Activated naive CD4-positive, alpha-beta T cell treated with anti-CD3 and anti-CD28 coated beads, Interleukin-2, amount 50 U/mL, for 72 hours (primary cell): ENCODE measurements around the gene NUTM2F. TPM values are rescaled to one million over a fixed set of nuclear protein-coding genes. Genes with fewer than 3 reads are reported as not detected.
A peak's percentile ranks its signal among the peaks of the same experiment; 100 is the strongest.
"Not testable (repeated sequence)": the region's sequence is repeated elsewhere in the genome, so short reads cannot be mapped to it uniquely, and the experiment has no call there.

ENCODE experiments used
- ATAC-seq, 2 donors: fragments of 150-1000 bp; cut with Tn5 transposase; 2 replicates each; pipeline ENCODE4 v1.10.0; 2021; ENCODE audit warnings: mild to moderate bottlenecking in 2 of 2, moderate library complexity in 2 of 2
- DNase-seq, 2 donors: peaks; one replicate each; pipeline ENCODE4 v3.0.0; 2021 to 2022; ENCODE audit warnings: low spot score in 2 of 2
- H3K27ac Mint-ChIP-seq, 2 donors: one replicate each; pipeline ENCODE4 v1.8.0; 2022; ENCODE audit warnings: mild to moderate bottlenecking in 2 of 2, mixed read lengths in 2 of 2
- H3K36me3 Mint-ChIP-seq, 2 donors: one replicate each; pipeline ENCODE4 v1.8.0; 2022; ENCODE audit warnings: mixed read lengths in 2 of 2
- H3K9me3 Mint-ChIP-seq, 2 donors: one replicate each; pipeline ENCODE4 v1.8.0; 2022; ENCODE audit warnings: mixed read lengths in 2 of 2
- total RNA-seq, 2 donors: library from RNA; stranded (reverse); gene quantifications; one replicate each; pipeline ENCODE4 v1.2.3, GENCODE V29; 2022

NUTM2F gene
- total RNA-seq, 2 donors from 2014 or later: not detected

DNA sequence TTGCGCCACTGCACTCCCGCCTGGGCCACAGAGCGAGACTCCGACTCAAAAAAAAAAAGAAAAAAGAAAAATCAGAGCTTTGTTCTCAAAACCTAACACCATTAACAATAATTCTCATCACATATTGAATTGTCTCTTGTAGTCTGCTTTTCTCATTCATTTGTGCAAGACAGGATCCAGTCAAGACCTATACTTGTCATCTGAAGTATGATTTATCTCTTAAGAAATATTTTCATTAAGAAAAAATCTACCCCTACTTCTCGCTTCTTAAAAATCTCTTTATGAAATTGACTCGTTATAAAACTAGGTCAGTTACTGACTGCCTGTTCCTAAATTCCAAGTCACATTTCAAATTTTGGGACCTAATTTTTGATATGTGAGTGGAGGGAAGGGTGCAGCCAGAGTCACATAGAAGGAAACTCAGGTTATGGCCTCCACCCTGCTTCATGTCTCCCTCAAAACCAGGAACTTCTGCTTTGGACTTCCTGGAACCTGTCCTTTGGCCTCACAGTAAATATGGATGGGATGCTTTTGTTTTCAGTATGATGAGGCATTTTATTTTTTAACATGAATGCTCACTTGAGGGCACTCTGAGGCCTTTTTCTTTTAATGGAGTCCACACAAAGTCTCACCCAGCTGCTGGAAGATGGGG is 50.4 kb downstream of the NUTM2F start:
- ATAC-seq (no peak), DNase-seq (no peak)
- peaks cover 0 to 11% of the 10 kb centered on the region in 2 donors for H3K9me3 Mint-ChIP-seq
- H3K27ac Mint-ChIP-seq: no peak overlapping the region
- peaks cover 37 to 55% of the 10 kb centered on the region in 2 donors for H3K36me3 Mint-ChIP-seq

DNA sequence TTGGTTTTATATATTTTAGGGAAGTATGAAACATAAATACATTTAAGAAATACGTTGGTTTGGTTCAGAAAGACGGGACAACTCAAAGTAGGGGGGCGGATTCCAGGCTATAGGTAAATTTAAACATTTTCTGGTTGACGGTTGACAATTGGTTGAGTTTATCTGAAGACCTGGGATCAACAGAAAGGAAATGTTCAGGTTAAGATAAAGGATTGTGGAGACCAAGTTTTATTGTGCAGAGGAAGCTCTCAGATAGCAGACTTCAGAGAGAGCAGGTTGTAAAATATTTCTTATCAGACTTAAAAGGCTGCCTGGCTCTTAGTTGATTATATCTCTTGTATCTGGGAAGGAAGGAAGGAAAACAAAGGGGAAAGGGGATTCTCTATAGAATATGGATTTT is 51.4 kb downstream of the NUTM2F start:
- H3K36me3 Mint-ChIP-seq: peaks cover 35 to 49% of the 10 kb centered on the region in 2 donors
- H3K9me3 Mint-ChIP-seq: peaks cover 0 to 11% of the 10 kb centered on the region in 2 donors
- DNase-seq, ATAC-seq: not testable (repeated sequence)
- H3K27ac Mint-ChIP-seq: peak overlapping the region in 1 of 2 donors; percentile 24

GRCh38 chr9:94270009-94270408 is 58.4 kb downstream of the NUTM2F start:
- Mint-ChIP-seq H3K9me3 (peaks cover 2 to 5% of the 10 kb centered on the region in 2 donors), H3K36me3 (peaks cover 11 to 23% of the 10 kb centered on the region in 2 donors), H3K27ac (no peak overlapping the region)
- no peak for ATAC-seq
- no peak for DNase-seq

GRCh38 chr9:94269264-94269663 is 59.2 kb downstream of the NUTM2F start:
- ATAC-seq: no peak
- Mint-ChIP-seq H3K36me3 (peaks cover 11 to 31% of the 10 kb centered on the region in 2 donors), H3K27ac (no peak overlapping the region), H3K9me3 (peaks cover 2 to 5% of the 10 kb centered on the region in 2 donors)
- no peak for DNase-seq

Other genes with a start within 250 kb of the NUTM2F start
- 1 to 10 TPM; 4.2 to 7.4 TPM for gene PTPDC1, start 244.2 kb downstream of the NUTM2F start, total RNA-seq
- 1 to 10 TPM; 6.6 to 6.8 TPM for gene ZNF169, start 69.3 kb downstream of the NUTM2F start, total RNA-seq
- not detected for gene PCAT7, start 226.4 kb upstream of the NUTM2F start, total RNA-seq